Hematopoietic multipotent progenitor cell treated with erythropoietin and hydrocortisone succinate and interleukin-3 and kit ligand, for 17 days (in vitro differentiated cells): Measurements from ENCODE around the gene NPC1L1.
"Not testable (repeated sequence)": the region's sequence is repeated elsewhere in the genome, so short reads cannot be mapped to it uniquely, and the experiment has no call there.

ENCODE experiments used
- DNase-seq: peaks from one replicate; pipeline ENCODE4 v3.0.0-alpha.2; 2015; ENCODE audit warnings: low spot score

The NPC1L1 gene

GRCh38 chr7:44564606-44565005 lies 23.5 kb upstream of the NPC1L1 start:
- no peak for DNase-seq

- no peak for DNase-seq
Measured at GRCh38 chr7:44563171-44563679, 22.1 kb upstream of the NPC1L1 start.

GRCh38 chr7:44562622-44562962 lies 21.5 kb upstream of the NPC1L1 start:
- not testable (repeated sequence) for DNase-seq

- DNase-seq = peak; percentile 51
Measured at GRCh38 chr7:44561962-44562621, 21.0 kb upstream of the NPC1L1 start.

- DNase-seq = no peak
Measured at GRCh38 chr7:44561481-44561880, 20.4 kb upstream of the NPC1L1 start.

- no peak for DNase-seq
Measured at GRCh38 chr7:44559485-44559884, 18.4 kb upstream of the NPC1L1 start.

- DNase-seq = no peak
Measured at GRCh38 chr7:44557485-44557884, 16.4 kb upstream of the NPC1L1 start.

GRCh38 chr7:44555350-44555749 lies 14.2 kb upstream of the NPC1L1 start:
- DNase-seq = no peak

GRCh38 chr7:44552473-44553005 lies 11.4 kb upstream of the NPC1L1 start:
- not testable (repeated sequence) for DNase-seq

GRCh38 chr7:44549457-44549856 lies 8.3 kb upstream of the NPC1L1 start:
- no peak for DNase-seq

GRCh38 chr7:44548893-44549292 lies 7.8 kb upstream of the NPC1L1 start:
- no peak for DNase-seq

GRCh38 chr7:44547536-44548231 lies 6.6 kb upstream of the NPC1L1 start:
- no peak for DNase-seq

GRCh38 chr7:44541876-44542610 lies 913 bp upstream of the NPC1L1 start:
- no peak for DNase-seq

GRCh38 chr7:44540592-44541027 lies 520 bp downstream of the NPC1L1 start:
- no peak for DNase-seq

- DNase-seq = no peak
Measured at GRCh38 chr7:44539669-44540506, 1.2 kb downstream of the NPC1L1 start.

- DNase-seq = no peak
Measured at GRCh38 chr7:44538798-44539668, 2.1 kb downstream of the NPC1L1 start.

- no peak for DNase-seq
Measured at GRCh38 chr7:44538093-44538797, 2.9 kb downstream of the NPC1L1 start.

- no peak for DNase-seq
Measured at GRCh38 chr7:44537442-44537841, 3.7 kb downstream of the NPC1L1 start.

- DNase-seq = no peak
Measured at GRCh38 chr7:44536090-44536489, 5.0 kb downstream of the NPC1L1 start.
